NCI-H146 (cell line): Measurements from ENCODE around the gene ISYNA1.
A peak's percentile ranks its signal among the peaks of the same experiment; 100 is the strongest.

Experiments
- DNase-seq: peaks from one replicate; lab custom pipeline; 2025; lab: John Stamatoyannopoulos, UW

ISYNA1 gene

GRCh38 chr19:18437491-18438330 is at the start of gene ISYNA1:
TSS of gene ISYNA1 (minus strand) at chr19:18438133. CDS start at chr19:18437979, 154 bp downstream.
- DNase-seq: peak; percentile 73

GRCh38 chr19:18486746-18487145 is 48.8 kb upstream of the ISYNA1 start:
- DNase-seq: no peak

GRCh38 chr19:18484992-18485391 is 47.1 kb upstream of the ISYNA1 start:
- DNase-seq: no peak

GRCh38 chr19:18483119-18483890 is 45.4 kb upstream of the ISYNA1 start:
- peak; percentile 16 for DNase-seq

GRCh38 chr19:18481505-18482222 is 43.7 kb upstream of the ISYNA1 start:
- DNase-seq: no peak

- peak; percentile 75 for DNase-seq
Measured at GRCh38 chr19:18480006-18480691, 42.2 kb upstream of the ISYNA1 start.

- no peak for DNase-seq
Measured at GRCh38 chr19:18478545-18479311, 40.8 kb upstream of the ISYNA1 start.

GRCh38 chr19:18477974-18478373 is 40.0 kb upstream of the ISYNA1 start:
- no peak for DNase-seq

- no peak for DNase-seq
Measured at GRCh38 chr19:18477042-18477779, 39.3 kb upstream of the ISYNA1 start.

GRCh38 chr19:18476507-18477041 is 38.6 kb upstream of the ISYNA1 start:
- no peak for DNase-seq

- DNase-seq: no peak
Measured at GRCh38 chr19:18475762-18476331, 37.9 kb upstream of the ISYNA1 start.

- no peak for DNase-seq
Measured at GRCh38 chr19:18475004-18475453, 37.1 kb upstream of the ISYNA1 start.

GRCh38 chr19:18474366-18474887 is 36.5 kb upstream of the ISYNA1 start:
- no peak for DNase-seq

- DNase-seq: no peak
Measured at GRCh38 chr19:18473706-18474087, 35.8 kb upstream of the ISYNA1 start.

- peak; percentile 15 for DNase-seq
Measured at GRCh38 chr19:18473003-18473705, 35.2 kb upstream of the ISYNA1 start.

- no peak for DNase-seq
Measured at GRCh38 chr19:18470787-18471186, 32.9 kb upstream of the ISYNA1 start.

GRCh38 chr19:18469069-18469846 is 31.3 kb upstream of the ISYNA1 start:
- DNase-seq: peak; percentile 30

- DNase-seq: no peak
Measured at GRCh38 chr19:18468517-18468916, 30.6 kb upstream of the ISYNA1 start.
